HepG2 (cell line): ENCODE data around the gene ARHGEF40. TPM values are rescaled to one million over a fixed set of nuclear protein-coding genes. Genes with fewer than 3 reads are reported as not detected.

ENCODE experiments used
- ATAC-seq: fragments of 200-7000 bp; cut with Tn5 transposase; 3 replicates; pipeline ENCODE4 v1.9.1; 2020; ENCODE audit warnings: mild to moderate bottlenecking, moderate library complexity
- BruUV-seq: library from RNA; stranded (reverse); fragments of 400-500 nt; replicated peaks from 2 replicates; lab custom pipeline; 2021; lab: Mats Ljungman, UMichigan
- CTCF ChIA-PET: fragments of 300-600 bp; formaldehyde crosslinking; extraction: SDS; loops from one replicate; lab custom pipeline; 2021; ENCODE audit warnings: low total read pairs, inconsistent platforms, low intra/inter-chr PET ratio; lab: Yijun Ruan, JAX
- POLR2A ChIA-PET: fragments of 350-600 bp; sonication (Branson Sonifier 250); formaldehyde crosslinking; loops from one replicate; lab custom pipeline; 2020; ENCODE audit warnings: antibody characterized with exemption, inconsistent platforms; lab: Yijun Ruan, JAX
- DNase-seq: peaks from one replicate; pipeline ENCODE4 v3.0.0-alpha.2; 2015; ENCODE audit warnings: low spot score
- FAIRE-seq: peaks from 3 replicates; lab custom pipeline; 2011; peaks lifted over from hg19 to GRCh38; lab: Jason Lieb, UNC
- H2AFZ ChIP-seq: one replicate; pipeline ENCODE4 v1.6.1; 2011; ENCODE audit warnings: low read length, inconsistent platforms
- H3K27ac ChIP-seq: fragments of 300-600 bp; 3 replicates; pipeline ENCODE4 v1.8.0; 2011; ENCODE audit warnings: mixed run types, mild to moderate bottlenecking, mixed read lengths, low read length, inconsistent platforms; ENCODE audit not compliant: insufficient read depth; ENCODE audit errors: extremely low read length
- H3K27me3 ChIP-seq, 2 experiments: fragments of 200-600 bp in 1 of 2; 2 replicates in 1 of 2; 3 replicates in 1 of 2; pipeline versions ENCODE4 v1.6.0 to v1.8.0; 2011; ENCODE audit warnings: low read length in 2 of 2, mild to moderate bottlenecking in 2 of 2, moderate library complexity in 2 of 2, inconsistent platforms in 1 of 2; ENCODE audit not compliant: insufficient read depth in 2 of 2, control insufficient read depth in 1 of 2
- H3K36me3 ChIP-seq, 2 experiments: fragments of 200-600 bp in 1 of 2; replicated peaks in 1 of 2; 2 replicates in 1 of 2; 3 replicates in 1 of 2; pipeline versions ENCODE4 v1.5.1 to v1.8.0; 2011; ENCODE audit warnings: low read length in 2 of 2, inconsistent platforms in 1 of 2; ENCODE audit not compliant: insufficient read depth in 2 of 2, control insufficient read depth in 1 of 2
- H3K4me1 ChIP-seq: 2 replicates; pipeline ENCODE4 v1.5.1; 2012; ENCODE audit warnings: low read length, inconsistent platforms; ENCODE audit not compliant: insufficient read depth
- H3K4me2 ChIP-seq: 2 replicates; pipeline ENCODE4 v1.6.0; 2011; ENCODE audit warnings: low read depth, low read length, inconsistent platforms
- H3K4me3 ChIP-seq, 3 experiments: fragments of 200-600 bp in 1 of 3; sonication (generic), shearing (Covaris generic) in 1 of 3; replicated peaks in 1 of 3; 2 replicates each; pipeline ENCODE4 v1.5.1; 2011 to 2016; ENCODE audit warnings: low read length in 3 of 3, inconsistent platforms in 2 of 3, low read depth in 2 of 3, mild to moderate bottlenecking in 2 of 3, control low read depth in 1 of 3, mixed read lengths in 1 of 3; ENCODE audit not compliant: insufficient read depth in 1 of 3
- H3K79me2 ChIP-seq: one replicate; pipeline ENCODE4 v1.6.1; 2011; ENCODE audit warnings: low read length, inconsistent platforms; ENCODE audit not compliant: insufficient read depth
- H3K9ac ChIP-seq: 2 replicates; pipeline ENCODE4 v1.6.0; 2011; ENCODE audit warnings: mild to moderate bottlenecking, low read depth, low read length, inconsistent platforms; ENCODE audit not compliant: insufficient read depth
- H3K9me3 ChIP-seq: 2 replicates; pipeline ENCODE4 v1.5.1; 2012; ENCODE audit warnings: mild to moderate bottlenecking, low read length
- H4K20me1 ChIP-seq: 2 replicates; pipeline ENCODE4 v1.6.0; 2011; ENCODE audit warnings: inconsistent platforms, mild to moderate bottlenecking, low read length, moderate library complexity; ENCODE audit not compliant: insufficient read depth
- CREB1 ChIP-seq, 2 experiments: fragments of 450-650 bp in 1 of 2; IDR thresholded peaks; 2 replicates each; pipeline ENCODE4 v1.6.1; 2016 to 2017; ENCODE audit warnings: control low read depth in 1 of 2, mild to moderate bottlenecking in 1 of 2, missing compliant biosample characterization in 1 of 2, missing genetic modification characterization in 1 of 2
- ESRRA ChIP-seq: sonication (generic); formaldehyde crosslinking; IDR thresholded peaks from 2 replicates; pipeline ENCODE4 v1.5.1; 2020; ENCODE audit warnings: mild to moderate bottlenecking, low read depth, missing genetic modification reagents
- NAIF1 ChIP-seq: sonication (generic); formaldehyde crosslinking; IDR thresholded peaks from 2 replicates; pipeline ENCODE4 v1.5.0; 2020; ENCODE audit warnings: mild to moderate bottlenecking, missing genetic modification reagents, borderline replicate concordance
- ZBTB20 ChIP-seq: sonication (generic); formaldehyde crosslinking; IDR thresholded peaks from 2 replicates; pipeline ENCODE4 v1.8.1; 2023; ENCODE audit warnings: missing genetic modification reagents, low read depth, mild to moderate bottlenecking, borderline replicate concordance
- ZNF230 ChIP-seq: sonication (generic); formaldehyde crosslinking; IDR thresholded peaks from 2 replicates; pipeline ENCODE4 v1.4.0; 2020; ENCODE audit warnings: mild to moderate bottlenecking, missing genetic modification reagents
- ZNF3 ChIP-seq: IDR thresholded peaks from 2 replicates; pipeline ENCODE4 v1.7.0; 2017; ENCODE audit warnings: inconsistent platforms
- ZNF350 ChIP-seq: sonication (generic); formaldehyde crosslinking; IDR thresholded peaks from 2 replicates; pipeline ENCODE4 v1.4.0; 2020; ENCODE audit warnings: mild to moderate bottlenecking, low read depth, missing genetic modification reagents, borderline replicate concordance
- ZNF501 ChIP-seq: sonication (generic); formaldehyde crosslinking; IDR thresholded peaks from 2 replicates; pipeline ENCODE4 v1.5.1; 2020; ENCODE audit warnings: mild to moderate bottlenecking, moderate library complexity, missing genetic modification reagents
- ZNF570 ChIP-seq: sonication (generic); formaldehyde crosslinking; IDR thresholded peaks from 2 replicates; pipeline ENCODE4 v1.4.0; 2020; ENCODE audit warnings: mild to moderate bottlenecking, missing genetic modification reagents, borderline replicate concordance
- WGBS: methylation state at CpG from one replicate; pipeline ENCODE4 v1.1.6; 2017; ENCODE audit warnings: low lambda C conversion rate; 5-methylcytosine and 5-hydroxymethylcytosine counted together
- in situ Hi-C: cut with HindIII; loops from 2 replicates; pipeline ENCODE4 v1.10.0; 2017; ENCODE audit warnings: low pct_unique_long_range_greater_than_20kb; ENCODE audit not compliant: extremely low pct_ligation_motif_present
- intact Hi-C: fragments of 100-400 bp; cut with micrococcal nuclease; formaldehyde crosslinking; loops from one replicate; pipeline ENCODE4 v1.10.0; 2022; ENCODE audit not compliant: unreplicated experiment
- polyA plus RNA-seq, 8 experiments: library from polyadenylated mRNA; depleted of rRNA in 3 of 8; stranded (reverse) in 7 of 8; unstranded in 1 of 8; fragments of >200 nt; fragmentation: Illumina TruSeq in 4 of 8; extraction: Trizol in 4 of 8; gene quantifications; 2 replicates each; pipeline versions ENCODE4 v1.2.1 to v1.2.3, GENCODE V29; 2011 to 2016; ENCODE audit warnings: low read depth in 4 of 8, missing spikeins in 1 of 8, mixed read lengths in 1 of 8; ENCODE audit not compliant: insufficient read depth in 1 of 8
- total RNA-seq, 5 experiments: library from RNA; depleted of rRNA; stranded (reverse); fragments of >200 nt; fragmentation: Illumina TruSeq; extraction: Trizol; gene quantifications; 2 replicates each; pipeline ENCODE4 v1.2.3, GENCODE V29; 2016; ENCODE audit warnings: low read depth in 1 of 5
- TF ChIP-seq, protein P1 (sequence below): sonication (generic); formaldehyde crosslinking; IDR thresholded peaks from 2 replicates; pipeline ENCODE4 v1.5.0; 2020; ENCODE audit warnings: missing genetic modification reagents
- TF ChIP-seq, protein P2 (sequence below): sonication (generic); formaldehyde crosslinking; IDR thresholded peaks from 2 replicates; pipeline ENCODE4 v1.4.0; 2020; ENCODE audit warnings: mild to moderate bottlenecking, missing genetic modification reagents
- TF ChIP-seq, protein P3 (sequence below): sonication (generic); formaldehyde crosslinking; IDR thresholded peaks from 2 replicates; pipeline ENCODE4 v1.4.0; 2020; ENCODE audit warnings: low read depth, mild to moderate bottlenecking, missing genetic modification reagents

Gene ARHGEF40
- total and polyA plus RNA-seq, 2 of the 13 experiments (the other 11 are each of a cell fraction or from before 2014, with no cell fraction given) = 28.1 to 78.1 TPM

DNA sequence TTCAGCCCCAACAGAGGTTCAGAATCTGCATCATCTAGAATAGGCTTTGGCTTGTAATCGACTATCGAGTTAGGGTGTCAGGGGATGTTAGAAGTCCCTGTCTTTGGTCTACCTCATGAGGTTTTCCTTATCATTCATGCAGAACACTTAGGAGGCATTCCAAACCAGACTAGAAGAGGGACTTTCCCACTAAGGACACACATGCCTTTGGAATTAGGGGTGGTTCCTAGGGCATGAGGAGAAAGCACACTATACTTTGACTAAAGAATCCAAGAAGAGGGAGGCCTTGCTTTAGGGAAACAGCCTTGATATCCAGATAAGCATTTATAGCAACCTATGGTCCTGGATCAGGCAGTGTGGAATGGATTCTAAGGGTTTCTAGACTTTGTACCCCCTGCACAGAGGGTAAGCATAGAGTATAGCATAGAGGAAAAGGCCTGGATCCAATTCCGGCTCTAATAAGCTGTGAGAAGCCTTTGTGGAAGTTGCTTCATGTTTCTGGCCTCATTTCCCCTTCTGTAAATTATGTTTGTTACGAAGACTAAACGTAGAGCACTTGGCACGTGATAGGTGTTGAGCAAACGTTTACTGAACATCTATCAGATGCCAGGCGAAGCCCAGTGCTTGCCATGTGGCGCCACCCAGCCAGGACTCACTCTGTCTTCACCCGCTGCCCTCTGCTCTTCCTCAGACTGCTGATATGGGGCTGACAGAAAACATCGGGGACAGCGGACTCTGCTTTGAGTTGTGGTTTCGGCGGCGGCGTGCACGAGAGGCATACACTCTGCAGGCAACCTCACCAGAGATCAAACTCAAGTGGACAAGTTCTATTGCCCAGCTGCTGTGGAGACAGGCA lies 15.1 kb downstream of the ARHGEF40 start:
- no peaks in the 10 kb centered on the region for H3K79me2 ChIP-seq
- ChIA-PET POLR2A (interaction anchor here (1.0 to 5.8 kb wide), 8 partner anchors 12 to 70 kb away, joined by 3 to 52 read pairs (median 7); partner anchors contain the start of genes ARHGEF40 and ZNF219), CTCF (no interaction called here)
- DNase-seq (no peak), ATAC-seq (peak; percentile 17; the same call in 2 of the 3 replicates), FAIRE-seq (no peak)
- H3K27ac ChIP-seq = no peak overlapping the region
- H3K4me3 ChIP-seq = no peak overlapping the region
- BruUV-seq = no TSS peak
- H3K4me1 ChIP-seq = peaks cover 22% of the 10 kb centered on the region
- H2AFZ ChIP-seq = no peak overlapping the region
- in situ Hi-C loops (no loop called here), intact Hi-C loops (no loop called here)
- H3K27me3 ChIP-seq = no peaks in the 10 kb centered on the region
- WGBS = 87% methylated on average over 17 of the region's 17 CpGs
- H3K4me2 ChIP-seq = no peak overlapping the region
- peaks cover 53 to 71% of the 10 kb centered on the region in 2 experiments for H3K36me3 ChIP-seq
- no peaks in the 10 kb centered on the region for H3K9me3 ChIP-seq
- no peak overlapping the region for H3K9ac ChIP-seq
- no peaks in the 10 kb centered on the region for H4K20me1 ChIP-seq
- TF ChIP-seq ZNF3 = no peak
- no peak for TF ChIP-seq ZNF501 (CRISPR knock-in tag)
- no peak for TF ChIP-seq NAIF1 (CRISPR knock-in tag)
- TF ChIP-seq, protein P1, sequence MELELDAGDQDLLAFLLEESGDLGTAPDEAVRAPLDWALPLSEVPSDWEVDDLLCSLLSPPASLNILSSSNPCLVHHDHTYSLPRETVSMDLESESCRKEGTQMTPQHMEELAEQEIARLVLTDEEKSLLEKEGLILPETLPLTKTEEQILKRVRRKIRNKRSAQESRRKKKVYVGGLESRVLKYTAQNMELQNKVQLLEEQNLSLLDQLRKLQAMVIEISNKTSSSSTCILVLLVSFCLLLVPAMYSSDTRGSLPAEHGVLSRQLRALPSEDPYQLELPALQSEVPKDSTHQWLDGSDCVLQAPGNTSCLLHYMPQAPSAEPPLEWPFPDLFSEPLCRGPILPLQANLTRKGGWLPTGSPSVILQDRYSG (CRISPR knock-in tag) = no peak
- TF ChIP-seq ZBTB20 (CRISPR knock-in tag) = no peak
- TF ChIP-seq ZNF230 (CRISPR knock-in tag) = no peak
- TF ChIP-seq, protein P2, sequence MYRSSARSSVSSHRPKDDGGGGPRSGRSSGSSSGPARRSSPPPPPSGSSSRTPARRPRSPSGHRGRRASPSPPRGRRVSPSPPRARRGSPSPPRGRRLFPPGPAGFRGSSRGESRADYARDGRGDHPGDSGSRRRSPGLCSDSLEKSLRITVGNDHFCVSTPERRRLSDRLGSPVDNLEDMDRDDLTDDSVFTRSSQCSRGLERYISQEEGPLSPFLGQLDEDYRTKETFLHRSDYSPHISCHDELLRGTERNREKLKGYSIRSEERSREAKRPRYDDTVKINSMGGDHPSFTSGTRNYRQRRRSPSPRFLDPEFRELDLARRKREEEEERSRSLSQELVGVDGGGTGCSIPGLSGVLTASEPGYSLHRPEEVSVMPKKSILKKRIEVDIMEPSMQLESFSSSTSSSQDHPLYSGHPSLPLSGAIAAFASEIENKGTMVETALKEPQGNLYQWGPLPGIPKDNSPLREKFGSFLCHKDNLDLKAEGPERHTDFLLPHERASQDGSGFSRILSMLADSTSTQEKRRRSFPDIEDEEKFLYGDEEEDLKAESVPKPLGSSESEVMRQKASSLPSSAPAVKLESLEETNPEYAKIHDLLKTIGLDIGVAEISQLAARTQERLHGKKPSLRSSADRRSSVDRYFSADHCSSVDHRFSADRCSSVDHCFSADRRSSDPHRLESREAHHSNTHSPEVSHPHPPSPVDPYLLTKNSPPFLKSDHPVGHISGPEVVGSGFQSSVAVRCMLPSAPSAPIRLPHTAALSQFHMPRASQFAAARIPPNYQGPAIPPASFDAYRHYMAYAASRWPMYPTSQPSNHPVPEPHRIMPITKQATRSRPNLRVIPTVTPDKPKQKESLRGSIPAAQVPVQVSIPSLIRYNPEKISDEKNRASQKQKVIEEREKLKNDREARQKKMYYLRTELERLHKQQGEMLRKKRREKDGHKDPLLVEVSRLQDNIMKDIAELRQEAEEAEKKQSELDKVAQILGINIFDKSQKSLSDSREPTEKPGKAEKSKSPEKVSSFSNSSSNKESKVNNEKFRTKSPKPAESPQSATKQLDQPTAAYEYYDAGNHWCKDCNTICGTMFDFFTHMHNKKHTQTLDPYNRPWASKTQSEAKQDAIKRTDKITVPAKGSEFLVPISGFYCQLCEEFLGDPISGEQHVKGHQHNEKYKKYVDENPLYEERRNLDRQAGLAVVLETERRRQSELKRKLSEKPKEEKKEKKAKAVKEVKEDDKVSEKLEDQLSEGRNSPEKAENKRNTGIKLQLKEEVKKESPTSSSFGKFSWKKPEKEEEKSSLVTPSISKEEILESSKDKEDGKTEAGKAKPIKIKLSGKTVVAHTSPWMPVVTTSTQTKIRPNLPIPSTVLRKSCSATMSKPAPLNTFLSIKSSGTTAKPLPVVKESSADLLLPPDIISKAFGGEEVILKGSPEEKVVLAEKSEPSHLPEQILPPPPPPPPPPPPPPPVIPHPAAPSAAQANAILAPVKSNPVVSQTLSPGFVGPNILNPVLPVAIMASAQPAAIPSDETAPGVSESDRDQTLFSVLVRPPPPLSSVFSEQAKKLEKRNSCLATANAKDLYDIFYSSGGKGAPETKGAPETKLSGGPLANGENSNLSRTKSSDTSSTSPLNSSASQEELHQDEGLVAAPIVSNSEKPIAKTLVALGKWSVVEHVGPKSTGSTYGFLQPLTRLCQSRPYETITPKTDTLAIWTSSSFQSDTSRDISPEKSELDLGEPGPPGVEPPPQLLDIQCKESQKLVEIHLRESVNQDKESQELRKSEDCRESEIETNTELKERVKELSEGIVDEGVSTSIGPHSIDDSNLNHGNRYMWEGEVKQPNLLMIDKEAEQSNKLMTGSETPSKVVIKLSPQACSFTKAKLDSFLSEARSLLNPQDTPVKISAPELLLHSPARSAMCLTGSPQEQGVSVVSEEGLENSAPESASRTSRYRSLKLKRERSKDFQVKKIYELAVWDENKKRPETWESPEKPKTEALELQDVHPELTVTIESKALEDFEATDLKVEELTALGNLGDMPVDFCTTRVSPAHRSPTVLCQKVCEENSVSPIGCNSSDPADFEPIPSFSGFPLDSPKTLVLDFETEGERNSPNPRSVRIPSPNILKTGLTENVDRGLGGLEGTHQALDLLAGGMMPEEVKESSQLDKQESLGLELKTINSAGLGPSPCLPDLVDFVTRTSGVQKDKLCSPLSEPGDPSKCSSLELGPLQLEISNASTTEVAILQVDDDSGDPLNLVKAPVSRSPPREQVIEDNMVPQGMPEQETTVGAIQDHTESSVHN (CRISPR knock-in tag) = no peak
- TF ChIP-seq ZNF350 = no peak
- no peak for TF ChIP-seq ESRRA (CRISPR knock-in tag)
- no peak for TF ChIP-seq CREB1 (IDR thresholded peaks at IDR 0.05)
- no peak for TF ChIP-seq CREB1 (CRISPR knock-in tag; IDR thresholded peaks at IDR 0.05)
- TF ChIP-seq ZNF570 = no peak
- TF ChIP-seq, protein P3, sequence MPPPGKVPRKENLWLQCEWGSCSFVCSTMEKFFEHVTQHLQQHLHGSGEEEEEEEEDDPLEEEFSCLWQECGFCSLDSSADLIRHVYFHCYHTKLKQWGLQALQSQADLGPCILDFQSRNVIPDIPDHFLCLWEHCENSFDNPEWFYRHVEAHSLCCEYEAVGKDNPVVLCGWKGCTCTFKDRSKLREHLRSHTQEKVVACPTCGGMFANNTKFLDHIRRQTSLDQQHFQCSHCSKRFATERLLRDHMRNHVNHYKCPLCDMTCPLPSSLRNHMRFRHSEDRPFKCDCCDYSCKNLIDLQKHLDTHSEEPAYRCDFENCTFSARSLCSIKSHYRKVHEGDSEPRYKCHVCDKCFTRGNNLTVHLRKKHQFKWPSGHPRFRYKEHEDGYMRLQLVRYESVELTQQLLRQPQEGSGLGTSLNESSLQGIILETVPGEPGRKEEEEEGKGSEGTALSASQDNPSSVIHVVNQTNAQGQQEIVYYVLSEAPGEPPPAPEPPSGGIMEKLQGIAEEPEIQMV (CRISPR knock-in tag) = no peak
